Pancreas (tissue), 10 donors: ENCODE results near the gene GOLGA6L24. TPM values are rescaled to one million over a fixed set of nuclear protein-coding genes. Genes with fewer than 3 reads are reported as not detected.
"Not testable (repeated sequence)": the region's sequence is repeated elsewhere in the genome, so short reads cannot be mapped to it uniquely, and the experiment has no call there.

Source experiments
- ATAC-seq, 4 donors: fragments of 200-7000 bp; cut with Tn5 transposase; one replicate each; pipeline versions ENCODE4 v1.8.0 to v1.9.1; 2020; ENCODE audit warnings: mild to moderate bottlenecking in 4 of 4, moderate library complexity in 4 of 4
- DNase-seq, 6 donors: peaks; one replicate each; pipeline ENCODE4 v3.0.0-alpha.2; 2020
- FAIRE-seq: peaks from 2 replicates; lab custom pipeline; 2012; peaks lifted over from hg19 to GRCh38; lab: Jason Lieb, UNC
- H3K27ac ChIP-seq, 4 donors: fragments of 200-600 bp; sonication (generic); 1 replicate in 3 of 4; 2 replicates in 1 of 4; pipeline versions ENCODE4 v1.5.0 to v1.8.0; 2020
- H3K27me3 ChIP-seq, 4 donors: fragments of 200-600 bp; one replicate each; pipeline ENCODE4 v1.8.0; 2021
- H3K36me3 ChIP-seq, 3 donors: fragments of 200-600 bp; sonication (generic) in 1 of 3; one replicate each; pipeline versions ENCODE4 v1.5.0 to v1.8.0; 2020 to 2021
- H3K4me1 ChIP-seq, 3 donors: fragments of 200-600 bp; one replicate each; pipeline ENCODE4 v1.8.0; 2021
- H3K4me3 ChIP-seq, 4 donors: fragments of 200-600 bp; sonication (generic) in 2 of 4; one replicate each; pipeline versions ENCODE4 v1.5.0 to v1.8.0; 2020 to 2021
- H3K9me3 ChIP-seq, 4 donors: fragments of 200-600 bp; one replicate each; pipeline ENCODE4 v1.8.0; 2021
- whole genome bisulfite sequencing, 2 donors: extraction: QIAGEN DNeasy Blood & Tissue Kit; methylation state at CpG; one replicate each; pipeline ENCODE4 v1.1.7; 2013; 5-methylcytosine and 5-hydroxymethylcytosine counted together
- intact Hi-C, 3 donors: fragments of 100-400 bp; cut with DNase I; formaldehyde crosslinking; loops; one replicate each; pipeline versions ENCODE4 v1.11.1 to v1.14.2; 2022
- polyA plus RNA-seq, 2 donors: library from polyadenylated mRNA; stranded (reverse); fragments of 200-250 nt; gene quantifications; one replicate each; pipeline ENCODE4 v1.2.3, GENCODE V29; 2013
- total RNA-seq, 6 donors: library from RNA; stranded (reverse); fragmentation: NEBNext Ultra II Directional in 4 of 6; extraction: Animal tissue kit (Norgen Biotek cat#: 25700) in 4 of 6; gene quantifications; one replicate each; pipeline versions ENCODE4 v1.2.1 to v1.2.4, GENCODE V29; 2021 to 2023
- donor health status: healthy with polysubstance abuse.
- donor health status: DM: no; HTN: no; CAD: no; lungs with moderate emphysema.
- donor health status: DM: no; HTN: no; CAD: no.
- donor health status: control.
- donor health status: control.
- donor health status: Bipolar disorder and iron deficiency.
- donor health status: DM: yes; HTN: yes; CAD: no.
- donor health status: DM: no; HTN: no; CAD: no.
- donor health status: DM: no; HTN: no; CAD: no.
- donor health status: DM: yes; HTN: yes; CAD: no.

Gene GOLGA6L24, protein sequence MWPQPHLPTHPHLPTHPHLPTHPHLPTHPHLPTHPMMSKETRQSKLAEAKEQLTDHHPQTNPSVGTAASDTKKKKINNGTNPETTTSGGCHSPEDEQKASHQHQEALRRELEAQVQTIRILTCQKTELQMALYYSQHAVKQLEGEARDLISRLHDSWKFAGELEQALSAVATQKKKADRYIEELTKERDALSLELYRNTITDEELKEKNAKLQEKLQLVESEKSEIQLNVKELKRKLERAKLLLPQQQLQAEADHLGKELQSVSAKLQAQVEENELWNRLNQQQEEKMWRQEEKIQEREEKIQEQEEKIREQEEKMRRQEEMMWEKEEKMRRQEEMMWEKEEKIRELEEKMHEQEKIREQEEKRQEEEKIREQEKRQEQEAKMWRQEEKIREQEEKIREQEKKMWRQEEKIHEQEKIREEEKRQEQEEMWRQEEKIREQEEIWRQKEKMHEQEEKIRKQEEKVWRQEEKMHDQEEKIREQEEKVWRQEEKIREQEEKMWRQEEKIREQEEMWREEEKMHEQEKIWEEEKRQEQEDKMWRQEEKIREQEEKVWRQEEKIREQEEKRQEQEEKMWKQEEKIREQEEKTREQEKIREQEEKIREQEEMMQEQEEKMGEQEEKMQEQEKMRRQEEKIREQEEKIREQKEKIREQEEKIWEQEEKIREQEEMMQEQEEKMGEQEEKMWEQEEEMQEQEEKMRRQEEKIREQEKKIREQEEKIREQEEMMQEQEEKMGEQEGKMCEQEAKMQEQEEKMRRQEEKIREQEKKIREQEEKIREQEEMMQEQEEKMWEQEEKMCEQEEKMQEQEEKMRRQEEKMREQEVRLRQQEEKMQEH
- total RNA-seq = not detected
- polyA plus RNA-seq = under 1 TPM in 1 of 2 donors, not detected in 1; 0.07 TPM

GRCh38 chr15:28357984-28358383 is at the start of gene GOLGA6L24:
Gene GOLGA6L24, minus strand, starts transcription at chr15:28358084. Its CDS starts 61 bp downstream, at chr15:28358023.
- H3K9me3 ChIP-seq, intact Hi-C loops, ATAC-seq, FAIRE-seq, H3K4me3 ChIP-seq, DNase-seq, H3K36me3 ChIP-seq, H3K27ac ChIP-seq, H3K27me3 ChIP-seq, H3K4me1 ChIP-seq: not testable (repeated sequence)
- no CpG with 5 or more reads among the region's 7 CpGs for WGBS, 2 donors

DNA sequence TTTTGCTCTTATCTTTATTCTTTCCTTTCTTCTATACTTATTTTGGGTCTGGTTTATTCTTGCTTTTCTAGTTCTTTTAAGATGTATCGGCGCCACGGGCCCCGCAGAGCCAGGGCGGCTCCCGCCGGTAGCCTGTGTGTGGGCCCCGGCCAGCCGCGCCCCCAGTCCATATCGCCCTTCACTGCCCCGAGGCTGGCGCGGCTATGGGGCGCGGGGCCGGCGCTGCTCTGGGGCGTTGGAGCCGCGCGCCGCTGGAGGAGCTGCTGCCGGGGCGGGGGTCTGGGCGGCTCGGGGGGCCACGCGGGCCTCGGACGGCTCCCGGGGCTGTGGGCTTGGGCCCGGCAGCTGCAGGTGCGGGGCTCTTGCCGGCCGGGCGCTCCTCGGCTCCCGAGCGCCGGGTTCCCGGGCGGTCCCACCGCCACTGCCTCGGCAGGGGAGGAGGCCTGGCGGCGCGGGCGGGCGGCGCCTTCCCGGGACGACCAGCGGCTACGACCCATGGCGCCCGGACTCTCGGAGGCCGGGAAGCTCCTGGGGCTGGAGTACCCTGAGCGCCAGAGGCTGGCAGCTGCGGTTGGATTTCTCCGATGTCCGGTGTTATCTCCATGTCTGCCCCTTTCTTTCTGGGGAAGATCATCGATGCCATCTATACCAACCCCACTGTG is 45.0 kb upstream of the GOLGA6L24 start:
- DNase-seq, H3K36me3 ChIP-seq, intact Hi-C loops, H3K4me1 ChIP-seq, H3K4me3 ChIP-seq, H3K9me3 ChIP-seq, FAIRE-seq, H3K27ac ChIP-seq, H3K27me3 ChIP-seq, ATAC-seq: not testable (repeated sequence)
- no CpG with 5 or more reads among the region's 64 CpGs for WGBS, 2 donors

- H3K9me3 ChIP-seq, H3K4me3 ChIP-seq, H3K27ac ChIP-seq, DNase-seq, FAIRE-seq, H3K4me1 ChIP-seq, H3K36me3 ChIP-seq, H3K27me3 ChIP-seq, intact Hi-C loops, ATAC-seq: not testable (repeated sequence)
- WGBS, 2 donors = 79 to 80% methylated on average over 1 to 2 of the region's 11 CpGs
These were observed 38.1 kb upstream of the GOLGA6L24 start for GRCh38 chr15:28396022-28396421.

DNA sequence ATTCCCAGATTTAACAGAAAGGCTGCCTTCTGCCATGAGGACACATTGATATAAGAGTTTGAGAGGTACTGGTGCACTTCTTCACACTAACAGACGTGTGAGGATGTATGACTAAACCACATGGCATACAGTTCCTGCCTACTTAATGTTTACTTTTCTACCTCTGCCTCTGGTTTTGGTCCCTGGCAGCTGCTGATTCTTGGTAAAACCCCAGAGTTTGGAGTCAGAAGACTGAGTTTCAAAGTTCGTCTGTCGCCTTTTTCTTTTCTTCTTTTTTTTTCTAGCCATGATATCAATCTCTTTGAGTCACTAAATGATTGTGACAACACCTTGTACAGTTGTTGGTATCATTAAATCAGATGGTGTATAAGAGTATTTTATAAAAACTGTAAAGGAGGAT is 22.2 kb upstream of the GOLGA6L24 start:
- FAIRE-seq, ATAC-seq, H3K27ac ChIP-seq, H3K36me3 ChIP-seq, H3K4me1 ChIP-seq, H3K4me3 ChIP-seq, H3K27me3 ChIP-seq, DNase-seq, intact Hi-C loops, H3K9me3 ChIP-seq: not testable (repeated sequence)
- WGBS, 2 donors = 29 to 47% methylated on average over 2 of the region's 3 CpGs

GRCh38 chr15:28378364-28378763 is 20.5 kb upstream of the GOLGA6L24 start, which contains the start of gene GOLGA8F:
Gene GOLGA8F, plus strand, starts transcription at chr15:28378664. Its CDS starts 98 bp downstream, at chr15:28378762.
- H3K27ac ChIP-seq, ATAC-seq, H3K9me3 ChIP-seq, DNase-seq, H3K36me3 ChIP-seq, H3K4me1 ChIP-seq, H3K27me3 ChIP-seq, intact Hi-C loops, H3K4me3 ChIP-seq, FAIRE-seq: not testable (repeated sequence)
- no CpG with 5 or more reads among the region's 8 CpGs for WGBS, 2 donors

DNA sequence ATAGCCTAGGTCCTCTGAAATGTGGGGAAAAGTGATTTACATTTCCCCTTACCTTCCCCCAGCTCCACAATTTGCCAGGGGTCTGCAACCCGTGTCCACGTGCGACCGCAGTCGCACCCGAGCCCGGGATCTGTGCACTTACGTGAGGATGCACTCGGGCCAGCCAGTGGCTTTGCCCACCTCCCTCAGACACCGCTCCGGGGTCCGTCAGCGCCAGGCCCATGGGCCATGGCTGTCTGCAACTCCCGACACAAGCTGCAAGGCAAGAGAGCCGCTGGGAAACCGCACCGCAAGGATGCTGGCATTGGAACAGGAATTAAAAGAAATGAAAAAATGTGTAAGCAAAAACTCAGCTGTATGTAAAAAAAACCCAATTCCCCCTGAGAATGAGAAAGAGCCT is 7.6 kb upstream of the GOLGA6L24 start:
- H3K36me3 ChIP-seq, FAIRE-seq, H3K27ac ChIP-seq, H3K9me3 ChIP-seq, intact Hi-C loops, H3K4me3 ChIP-seq, H3K27me3 ChIP-seq, ATAC-seq, H3K4me1 ChIP-seq: not testable (repeated sequence)
- DNase-seq = peak in 2 of 6 donors; percentile 3 to 4
- 84 to 85% methylated on average over 8 to 13 of the region's 17 CpGs for WGBS, 2 donors

DNA sequence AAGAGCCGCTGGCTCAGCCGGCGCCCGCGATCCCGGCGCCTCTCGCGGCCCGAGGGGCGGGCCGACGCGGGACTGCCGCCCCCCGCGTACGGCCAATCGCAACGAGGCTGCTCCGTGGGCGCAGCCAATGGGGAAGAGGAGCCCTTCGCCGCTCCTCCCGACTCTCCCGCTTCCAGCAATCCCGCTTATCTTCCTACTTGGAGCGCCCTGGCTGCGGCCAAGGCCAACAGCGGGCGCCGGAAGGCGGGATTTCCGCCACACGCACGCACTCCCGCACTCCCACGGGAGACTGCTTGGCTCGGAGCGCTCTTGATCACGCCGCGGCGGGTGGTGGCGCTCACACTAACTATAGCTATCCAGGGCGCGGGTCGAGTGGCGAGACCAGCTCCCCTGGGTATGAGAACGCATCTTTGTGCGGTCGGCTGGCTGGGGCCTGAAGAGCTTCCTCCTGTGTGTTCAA is 35.7 kb downstream of the GOLGA6L24 start, which contains the start of gene HERC2:
TSS of gene HERC2 (minus strand) at position 51 of the 460 bp plus-strand sequence. CDS start 746 bp downstream, outside the sequence.
- H3K36me3 ChIP-seq, FAIRE-seq, intact Hi-C loops, ATAC-seq, H3K4me1 ChIP-seq, H3K9me3 ChIP-seq, H3K27ac ChIP-seq, DNase-seq, H3K27me3 ChIP-seq: not testable (repeated sequence)
- WGBS, 2 donors = no CpG with 5 or more reads among the region's 52 CpGs
- H3K4me3 ChIP-seq = peak within 1 kb of the TSS in 2 of 4 donors; percentile 23 to 30

GRCh38 chr15:28321358-28322078 is 36.4 kb downstream of the GOLGA6L24 start:
- H3K9me3 ChIP-seq, DNase-seq, ATAC-seq, intact Hi-C loops, FAIRE-seq, H3K36me3 ChIP-seq, H3K4me1 ChIP-seq, H3K27me3 ChIP-seq, H3K27ac ChIP-seq: not testable (repeated sequence)
- 0% methylated on average over 8 to 14 of the region's 39 CpGs for WGBS, 2 donors
- peak overlapping the region in 2 of 4 donors; percentile 23 to 30 for H3K4me3 ChIP-seq

GRCh38 chr15:28319725-28320124 is 38.2 kb downstream of the GOLGA6L24 start:
- peak; percentile 39 for FAIRE-seq
- H3K9me3 ChIP-seq, H3K36me3 ChIP-seq, DNase-seq, ATAC-seq, H3K27ac ChIP-seq, H3K4me3 ChIP-seq, intact Hi-C loops, H3K4me1 ChIP-seq, H3K27me3 ChIP-seq: not testable (repeated sequence)
- 95 to 100% methylated on average over 1 of the region's 1 CpG for WGBS, 2 donors

DNA sequence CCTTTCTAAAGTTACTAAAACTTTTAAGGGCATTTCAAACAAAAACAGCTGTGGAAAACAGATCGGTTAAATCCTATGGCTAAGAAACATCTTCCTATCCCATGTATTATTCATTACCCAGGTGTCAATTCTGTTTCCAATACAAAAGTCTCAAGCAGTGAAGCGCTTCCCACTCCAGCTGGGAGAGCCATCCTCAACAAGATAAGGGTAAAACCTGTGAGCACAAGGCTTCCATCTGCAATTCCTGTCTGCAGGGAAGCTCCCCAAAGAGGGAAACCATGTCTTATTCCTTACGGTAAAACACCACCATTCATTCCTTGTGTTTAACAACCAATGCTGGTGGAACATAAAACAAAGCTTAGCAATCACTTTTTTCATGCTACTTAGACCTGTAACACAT is 39.1 kb downstream of the GOLGA6L24 start:
- H3K36me3 ChIP-seq, H3K27ac ChIP-seq, intact Hi-C loops, H3K9me3 ChIP-seq, DNase-seq, H3K4me3 ChIP-seq, ATAC-seq, H3K27me3 ChIP-seq, H3K4me1 ChIP-seq, FAIRE-seq: not testable (repeated sequence)
- WGBS, 2 donors = 100% methylated on average over 1 of the region's 3 CpGs; no CpG with 5 or more reads in 1 of the 2 donors
